A549 (cell line): ENCODE results near the gene CTNNA1.

Experiments used
- BHLHE40 ChIP-seq: IDR thresholded peaks from 2 replicates; pipeline ENCODE4 v1.6.1; 2012; ENCODE audit warnings: low read depth, low read length, inconsistent platforms
- CHD2 ChIP-seq: fragments of 150-350 bp; IDR thresholded peaks from 2 replicates; pipeline ENCODE4 v1.6.1; 2014; ENCODE audit warnings: low read length; ENCODE audit not compliant: partially characterized antibody
- CTCF ChIP-seq: fragments of >200 bp; sonication (Bioruptor Twin); formaldehyde crosslinking; IDR thresholded peaks from 3 replicates; pipeline ENCODE4 v1.5.1; 2016
- JUN ChIP-seq, 2 experiments: fragments of >200 bp; sonication (Bioruptor Twin); formaldehyde crosslinking; IDR thresholded peaks; 2 replicates in 1 of 2; 3 replicates in 1 of 2; pipeline ENCODE4 v1.6.1; 2016 to 2017
- MYC ChIP-seq: IDR thresholded peaks from 2 replicates; pipeline ENCODE4 v1.6.1; 2012; ENCODE audit warnings: mild to moderate bottlenecking, inconsistent platforms, low read length, improper control_type of control experiment, borderline replicate concordance
- POLR2A ChIP-seq: IDR thresholded peaks from 2 replicates; pipeline ENCODE4 v1.6.1; 2012; ENCODE audit warnings: mild to moderate bottlenecking, low read length

GRCh38 chr5:138950421-138951031 is 197.3 kb downstream of the CTNNA1 start:
- TF ChIP-seq CHD2 (no peak), POLR2A (no peak), JUN (IDR thresholded peaks at IDR 0.05) (no peak), CTCF (no peak), MYC (no peak), BHLHE40 (no peak)
